Measurements from ENCODE around the gene ANXA2. TPM values are rescaled to one million over a fixed set of nuclear protein-coding genes. Genes with fewer than 3 reads are reported as not detected.

Gene ANXA2
- total and polyA plus RNA-seq, 9 donors, result 118 to 910 (median 237) TPM

GRCh38 chr15:60346653-60347052, 51.1 kb downstream of the ANXA2 start:
- 95 to 96% (median 95%) methylated on average over 3 of the region's 3 CpGs for WGBS, 3 donors

GRCh38 chr15:60346077-60346476, 51.7 kb downstream of the ANXA2 start:
- Histone ChIP-seq H3K9me3 (no peaks in the 10 kb centered on the region), H3K4me1 (ENCODE audit: insufficient read depth) (no peaks in the 10 kb centered on the region), H3K36me3 (no peaks in the 10 kb centered on the region), H3K4me3 (no peak overlapping the region), H3K27ac (no peak overlapping the region), H3K27me3 (no peaks in the 10 kb centered on the region)
- DNase-seq, result no peak
- WGBS, 3 donors, result 89 to 95% (median 94%) methylated on average over 3 of the region's 3 CpGs
- TF ChIP-seq POLR2A (IDR thresholded peaks at IDR 0.05) (no peak), EP300 (IDR thresholded peaks at IDR 0.05) (no peak), CTCF (IDR thresholded peaks at IDR 0.05) (no peak)
- intact Hi-C loops (cut with DNase I), result no loop called here

More at GRCh38 chr15:60346653-60347052, 51.1 kb downstream of the ANXA2 start:
- Histone ChIP-seq H3K36me3 (no peaks in the 10 kb centered on the region), H3K27me3 (no peaks in the 10 kb centered on the region), H3K4me3 (no peak overlapping the region), H3K4me1 (ENCODE audit: insufficient read depth) (no peaks in the 10 kb centered on the region), H3K27ac (no peak overlapping the region), H3K9me3 (no peaks in the 10 kb centered on the region)
- TF ChIP-seq POLR2A (IDR thresholded peaks at IDR 0.05), result no peak
- intact Hi-C loops (cut with DNase I), result no loop called here
- DNase-seq, result no peak

GRCh38 chr15:60345598-60345997, 52.2 kb downstream of the ANXA2 start:
- 83 to 88% (median 88%) methylated on average over 3 of the region's 3 CpGs for WGBS, 3 donors
- Histone ChIP-seq H3K27me3 (no peaks in the 10 kb centered on the region), H3K36me3 (no peaks in the 10 kb centered on the region), H3K4me3 (no peak overlapping the region), H3K4me1 (ENCODE audit: insufficient read depth) (no peaks in the 10 kb centered on the region), H3K9me3 (no peaks in the 10 kb centered on the region), H3K27ac (no peak overlapping the region)
- TF ChIP-seq EP300 (IDR thresholded peaks at IDR 0.05) (no peak), CTCF (IDR thresholded peaks at IDR 0.05) (no peak), POLR2A (IDR thresholded peaks at IDR 0.05) (no peak)
- DNase-seq, result no peak
- intact Hi-C loops (cut with DNase I), result no loop called here

GRCh38 chr15:60344987-60345386, 52.8 kb downstream of the ANXA2 start:
- WGBS, 3 donors, result 96 to 100% (median 97%) methylated on average over 2 of the region's 2 CpGs
- Histone ChIP-seq H3K27ac (no peak overlapping the region), H3K4me1 (ENCODE audit: insufficient read depth) (no peaks in the 10 kb centered on the region), H3K4me3 (no peak overlapping the region), H3K27me3 (no peaks in the 10 kb centered on the region), H3K36me3 (no peaks in the 10 kb centered on the region), H3K9me3 (no peaks in the 10 kb centered on the region)
- DNase-seq, result no peak
- intact Hi-C loops (cut with DNase I), result no loop called here
- TF ChIP-seq EP300 (IDR thresholded peaks at IDR 0.05) (no peak), POLR2A (IDR thresholded peaks at IDR 0.05) (no peak), CTCF (IDR thresholded peaks at IDR 0.05) (no peak)

GRCh38 chr15:60344461-60344860, 53.3 kb downstream of the ANXA2 start:
- Histone ChIP-seq H3K27me3 (no peaks in the 10 kb centered on the region), H3K36me3 (no peaks in the 10 kb centered on the region), H3K9me3 (no peaks in the 10 kb centered on the region), H3K4me1 (ENCODE audit: insufficient read depth) (no peaks in the 10 kb centered on the region), H3K27ac (no peak overlapping the region), H3K4me3 (no peak overlapping the region)
- 55 to 74% (median 59%) methylated on average over 8 of the region's 8 CpGs for WGBS, 3 donors
- no peak for DNase-seq
- intact Hi-C loops (cut with DNase I), result no loop called here
- TF ChIP-seq EP300 (IDR thresholded peaks at IDR 0.05) (no peak), POLR2A (IDR thresholded peaks at IDR 0.05) (no peak), CTCF (IDR thresholded peaks at IDR 0.05) (no peak)

Data from ovary (tissue), 9 donors.